ENCODE measurements around the gene SLC16A1.

SLC16A1 gene

DNA sequence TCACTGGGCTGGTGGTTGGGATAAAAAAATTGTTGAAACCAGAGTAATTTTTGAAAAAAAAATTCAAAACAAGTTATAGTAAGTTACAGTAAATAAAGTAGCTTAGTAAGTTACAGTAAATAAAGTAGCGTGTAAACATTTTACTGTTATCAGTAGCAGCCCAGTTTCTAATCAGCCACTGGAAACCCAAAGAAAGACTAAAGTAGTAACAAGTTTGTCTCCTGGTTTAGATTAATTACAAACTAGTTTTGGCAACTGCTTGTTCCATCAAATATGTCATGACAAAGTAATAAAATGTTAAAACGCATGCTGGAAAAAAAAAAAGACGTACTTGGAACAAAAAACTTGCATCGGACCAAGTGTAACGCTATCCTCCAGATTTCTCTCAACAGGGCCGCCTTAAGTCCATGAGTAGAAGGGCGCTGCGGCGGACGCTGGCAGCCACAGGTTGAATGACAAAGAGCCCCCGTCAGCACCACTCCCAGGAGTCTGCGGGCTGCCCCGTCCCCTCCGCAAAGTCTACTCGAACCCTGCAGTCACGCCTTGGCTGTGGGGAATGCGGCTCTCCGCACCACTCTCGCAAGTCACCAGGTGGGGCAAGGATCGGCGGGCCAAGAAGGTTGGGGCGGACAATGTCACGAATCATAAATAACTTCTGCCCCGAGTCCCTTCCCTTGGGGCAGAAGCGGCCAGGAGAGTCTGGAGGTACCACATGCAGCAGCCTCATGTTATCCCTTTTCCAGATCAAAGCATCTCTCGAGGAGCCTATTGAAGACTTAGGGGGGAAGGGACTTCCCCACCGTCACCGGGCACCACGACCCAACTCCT lies 837 bp downstream of the SLC16A1 start:
- H2AK5ac ChIP-seq (ENCODE audit: low read length) = no peak overlapping the region
- no peaks in the 10 kb centered on the region for H3K27me3 ChIP-seq (ENCODE audit: insufficient read depth, low read length)
- no peak overlapping the region for H3K23ac ChIP-seq (ENCODE audit: low read length)
- H3K18ac ChIP-seq (ENCODE audit: low read length) = peak overlapping the region; percentile 1
- H3K27ac ChIP-seq (ENCODE audit: low read depth, low read length) = peak overlapping the region; percentile 74
- H3K9ac ChIP-seq (ENCODE audit: low read length) = peak overlapping the region; percentile 93
- peak overlapping the region; percentile 3 for H4K91ac ChIP-seq (ENCODE audit: low read depth, low read length)
- no peaks in the 10 kb centered on the region for H3K9me3 ChIP-seq (ENCODE audit: insufficient read depth, low read depth, low read length)
- WGBS (ENCODE audit: extremely low coverage, insufficient coverage, insufficient read length) = no CpG with 5 or more reads among the region's 29 CpGs
- H2AFZ ChIP-seq (ENCODE audit: insufficient read depth, low read length, poor library complexity) = no peak overlapping the region
- peak overlapping the region; percentile 8 for H3K14ac ChIP-seq (ENCODE audit: low read length)
- H2BK120ac ChIP-seq (ENCODE audit: insufficient read depth, low read length, poor library complexity) = no peak overlapping the region
- H3K36me3 ChIP-seq (ENCODE audit: control insufficient read depth in 1 of 2, insufficient read depth in 2 of 2, low read length in 2 of 2) = peaks cover 0 to 2% of the 10 kb centered on the region in 2 experiments
- peak overlapping the region; percentile 99 for H3K4me3 ChIP-seq (ENCODE audit: low read depth, low read length)
- H4K8ac ChIP-seq (ENCODE audit: low read depth, low read length) = no peak overlapping the region
- H2BK5ac ChIP-seq (ENCODE audit: low read depth, low read length, poor library complexity) = peak overlapping the region; percentile 6
- H3K4me1 ChIP-seq (ENCODE audit: control insufficient read depth in 1 of 2, insufficient read depth in 2 of 2, low read length in 2 of 2) = peaks cover 0 to 10% of the 10 kb centered on the region in 2 experiments
- no peak overlapping the region for H4K12ac ChIP-seq (ENCODE audit: low read depth, low read length)
- H3K79me1 ChIP-seq (ENCODE audit: low read length) = peaks cover 10% of the 10 kb centered on the region
- H3K79me2 ChIP-seq (ENCODE audit: control insufficient read depth, insufficient read depth, low read length, poor library complexity) = peaks cover 14% of the 10 kb centered on the region
- no peak overlapping the region for H2BK12ac ChIP-seq (ENCODE audit: low read length)
- H3K4me2 ChIP-seq (ENCODE audit: low read length) = peak overlapping the region; percentile 98
- H3K4ac ChIP-seq (ENCODE audit: low read depth, low read length) = peak overlapping the region; percentile 14
- peak; percentile 76 to 79 for DNase-seq

DNA sequence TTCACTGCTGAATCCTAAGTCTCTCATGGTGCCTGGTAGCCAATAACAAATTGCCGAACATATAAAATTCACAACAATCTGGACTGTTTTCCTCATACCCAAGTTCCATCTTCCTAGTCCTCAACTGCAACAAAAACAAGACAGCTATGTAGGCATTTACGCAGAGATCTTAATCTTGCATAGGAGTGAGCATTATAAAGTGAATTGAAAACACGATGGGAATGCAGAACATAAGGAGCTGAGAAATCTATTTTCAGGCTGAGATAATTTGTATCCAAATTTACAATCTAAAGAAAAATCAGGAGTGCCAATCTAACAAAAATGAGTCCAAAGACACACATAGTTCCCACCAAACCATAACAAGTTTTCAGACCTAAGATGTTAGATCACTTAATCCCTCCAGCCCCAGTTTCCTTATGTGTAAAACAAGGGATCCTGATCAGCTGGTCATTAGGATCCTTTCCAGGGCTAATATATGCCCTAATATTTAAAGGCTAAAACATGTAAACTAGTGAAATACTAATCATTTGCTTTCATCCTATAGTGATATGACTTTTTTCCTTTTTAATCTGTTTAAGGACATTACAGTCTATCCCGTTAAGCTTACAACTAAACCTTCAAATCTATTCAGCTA lies 1.9 kb downstream of the SLC16A1 start:
- Histone ChIP-seq H4K12ac (ENCODE audit: low read depth, low read length) (no peak overlapping the region), H2BK12ac (ENCODE audit: low read length) (no peak overlapping the region), H3K27me3 (ENCODE audit: insufficient read depth, low read length) (no peaks in the 10 kb centered on the region), H2BK120ac (ENCODE audit: insufficient read depth, low read length, poor library complexity) (no peak overlapping the region), H2AK5ac (ENCODE audit: low read length) (no peak overlapping the region), H2AFZ (ENCODE audit: insufficient read depth, low read length, poor library complexity) (no peak overlapping the region), H3K4me1 (ENCODE audit: control insufficient read depth in 1 of 2, insufficient read depth in 2 of 2, low read length in 2 of 2) (peaks cover 0 to 10% of the 10 kb centered on the region in 2 experiments), H4K91ac (ENCODE audit: low read depth, low read length) (no peak overlapping the region), H3K4ac (ENCODE audit: low read depth, low read length) (peak overlapping the region; percentile 64), H3K4me3 (ENCODE audit: low read depth, low read length) (no peak overlapping the region), H3K36me3 (ENCODE audit: control insufficient read depth in 1 of 2, insufficient read depth in 2 of 2, low read length in 2 of 2) (peaks cover 0 to 3% of the 10 kb centered on the region in 2 experiments), H3K79me2 (ENCODE audit: control insufficient read depth, insufficient read depth, low read length, poor library complexity) (peaks cover 14% of the 10 kb centered on the region), H3K9ac (ENCODE audit: low read length) (no peak overlapping the region), H3K9me3 (ENCODE audit: insufficient read depth, low read depth, low read length) (no peaks in the 10 kb centered on the region), H2BK5ac (ENCODE audit: low read depth, low read length, poor library complexity) (no peak overlapping the region), H3K79me1 (ENCODE audit: low read length) (peaks cover 10% of the 10 kb centered on the region), H3K23ac (ENCODE audit: low read length) (no peak overlapping the region), H3K4me2 (ENCODE audit: low read length) (peak overlapping the region; percentile 52), H3K18ac (ENCODE audit: low read length) (no peak overlapping the region), H3K27ac (ENCODE audit: low read depth, low read length) (no peak overlapping the region), H4K8ac (ENCODE audit: low read depth, low read length) (no peak overlapping the region), H3K14ac (ENCODE audit: low read length) (no peak overlapping the region)
- peak in 1 of 2 donors; percentile 82 for DNase-seq
- WGBS (ENCODE audit: extremely low coverage, insufficient coverage, insufficient read length) = no CpG with 5 or more reads among the region's 4 CpGs

DNA sequence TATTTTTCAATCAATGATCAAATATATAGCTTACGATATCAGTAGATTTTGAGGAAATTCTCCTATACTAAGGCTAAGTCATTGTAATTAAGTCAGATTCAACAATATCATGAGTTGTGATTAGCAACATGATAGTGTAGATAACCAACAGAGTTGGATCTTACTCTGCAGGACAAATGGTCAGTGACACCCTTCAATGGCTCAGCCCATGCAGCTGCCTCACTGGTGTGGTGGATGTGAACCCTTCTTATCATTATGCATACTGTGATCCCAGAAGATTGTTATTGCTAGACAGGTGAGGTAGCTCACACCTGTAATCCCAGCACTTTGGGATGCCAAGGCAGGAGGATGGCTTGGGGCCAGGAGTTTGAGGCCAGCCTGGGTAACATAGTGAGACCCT lies 5.6 kb downstream of the SLC16A1 start:
- Histone ChIP-seq H2AK5ac (ENCODE audit: low read length) (no peak overlapping the region), H3K4me2 (ENCODE audit: low read length) (no peak overlapping the region), H3K4ac (ENCODE audit: low read depth, low read length) (peak overlapping the region; percentile 88), H3K36me3 (ENCODE audit: control insufficient read depth in 1 of 2, insufficient read depth in 2 of 2, low read length in 2 of 2) (peaks cover 0 to 7% of the 10 kb centered on the region in 2 experiments), H2BK12ac (ENCODE audit: low read length) (no peak overlapping the region), H3K4me1 (ENCODE audit: control insufficient read depth in 1 of 2, insufficient read depth in 2 of 2, low read length in 2 of 2) (peaks cover 0 to 4% of the 10 kb centered on the region in 2 experiments), H3K23ac (ENCODE audit: low read length) (no peak overlapping the region), H3K9me3 (ENCODE audit: insufficient read depth, low read depth, low read length) (no peaks in the 10 kb centered on the region), H3K79me2 (ENCODE audit: control insufficient read depth, insufficient read depth, low read length, poor library complexity) (peaks cover 17% of the 10 kb centered on the region), H3K79me1 (ENCODE audit: low read length) (peaks cover 2% of the 10 kb centered on the region), H3K18ac (ENCODE audit: low read length) (no peak overlapping the region), H3K27ac (ENCODE audit: low read depth, low read length) (no peak overlapping the region), H2BK5ac (ENCODE audit: low read depth, low read length, poor library complexity) (no peak overlapping the region), H3K14ac (ENCODE audit: low read length) (no peak overlapping the region), H4K91ac (ENCODE audit: low read depth, low read length) (no peak overlapping the region), H4K8ac (ENCODE audit: low read depth, low read length) (no peak overlapping the region), H3K27me3 (ENCODE audit: insufficient read depth, low read length) (no peaks in the 10 kb centered on the region), H3K9ac (ENCODE audit: low read length) (no peak overlapping the region), H3K4me3 (ENCODE audit: low read depth, low read length) (no peak overlapping the region), H2BK120ac (ENCODE audit: insufficient read depth, low read length, poor library complexity) (no peak overlapping the region), H4K12ac (ENCODE audit: low read depth, low read length) (no peak overlapping the region), H2AFZ (ENCODE audit: insufficient read depth, low read length, poor library complexity) (no peak overlapping the region)
- no peak for DNase-seq
- WGBS (ENCODE audit: extremely low coverage, insufficient coverage, insufficient read length) = no CpG with 5 or more reads among the region's 1 CpG

DNA sequence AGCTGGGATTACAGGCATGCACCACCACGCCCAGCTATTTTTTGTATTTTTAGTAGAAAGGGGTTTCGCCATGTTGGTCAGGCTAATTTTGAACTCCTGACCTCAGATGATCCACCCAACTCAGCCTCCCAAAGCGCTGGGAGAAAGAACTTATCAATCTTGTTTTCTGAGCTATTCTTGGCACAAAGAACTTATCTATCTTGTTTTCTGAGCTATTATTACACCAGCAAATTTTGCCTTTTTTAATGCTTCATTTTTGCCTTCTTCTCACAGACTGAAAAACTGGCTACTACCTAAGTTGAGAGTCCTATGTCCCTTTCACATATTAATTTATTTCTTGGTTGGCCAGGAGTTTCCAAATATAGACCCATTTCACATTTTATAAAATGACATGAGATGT lies 9.3 kb downstream of the SLC16A1 start:
- WGBS (ENCODE audit: extremely low coverage, insufficient coverage, insufficient read length) = no CpG with 5 or more reads among the region's 3 CpGs
- Histone ChIP-seq H4K8ac (ENCODE audit: low read depth, low read length) (no peak overlapping the region), H3K18ac (ENCODE audit: low read length) (no peak overlapping the region), H3K9ac (ENCODE audit: low read length) (no peak overlapping the region), H2BK5ac (ENCODE audit: low read depth, low read length, poor library complexity) (no peak overlapping the region), H3K27me3 (ENCODE audit: insufficient read depth, low read length) (no peaks in the 10 kb centered on the region), H4K12ac (ENCODE audit: low read depth, low read length) (no peak overlapping the region), H4K91ac (ENCODE audit: low read depth, low read length) (no peak overlapping the region), H2AFZ (ENCODE audit: insufficient read depth, low read length, poor library complexity) (no peak overlapping the region), H2AK5ac (ENCODE audit: low read length) (no peak overlapping the region), H3K14ac (ENCODE audit: low read length) (no peak overlapping the region), H3K79me1 (ENCODE audit: low read length) (no peaks in the 10 kb centered on the region), H3K23ac (ENCODE audit: low read length) (no peak overlapping the region), H2BK12ac (ENCODE audit: low read length) (no peak overlapping the region), H3K4me3 (ENCODE audit: low read depth, low read length) (no peak overlapping the region), H3K4me1 (ENCODE audit: control insufficient read depth in 1 of 2, insufficient read depth in 2 of 2, low read length in 2 of 2) (no peaks in the 10 kb centered on the region), H3K36me3 (ENCODE audit: control insufficient read depth in 1 of 2, insufficient read depth in 2 of 2, low read length in 2 of 2) (peaks cover 0 to 14% of the 10 kb centered on the region in 2 experiments), H3K79me2 (ENCODE audit: control insufficient read depth, insufficient read depth, low read length, poor library complexity) (peaks cover 26% of the 10 kb centered on the region), H2BK120ac (ENCODE audit: insufficient read depth, low read length, poor library complexity) (no peak overlapping the region), H3K4me2 (ENCODE audit: low read length) (no peak overlapping the region), H3K27ac (ENCODE audit: low read depth, low read length) (no peak overlapping the region), H3K4ac (ENCODE audit: low read depth, low read length) (peak overlapping the region; percentile 95), H3K9me3 (ENCODE audit: insufficient read depth, low read depth, low read length) (no peaks in the 10 kb centered on the region)
- DNase-seq = no peak
